WERI-Rb-1 (cell line): Measurements from ENCODE around the gene P2RX6.

Experiments used
- DNase-seq: peaks from one replicate; pipeline ENCODE4 v3.0.0-alpha.2; 2020
- H3K27ac ChIP-seq: fragments of 250-450 bp; sonication (Bioruptor Pico); 2 replicates; pipeline ENCODE4 v1.5.1; 2020; ENCODE audit warnings: mild to moderate bottlenecking, moderate library complexity
- H3K27me3 ChIP-seq: fragments of 250-450 bp; sonication (Bioruptor Pico); 2 replicates; pipeline ENCODE4 v1.5.1; 2021; ENCODE audit warnings: mild to moderate bottlenecking, low read depth, moderate library complexity; ENCODE audit not compliant: insufficient read depth, severe bottlenecking
- H3K36me3 ChIP-seq: fragments of 250-450 bp; sonication (Bioruptor Pico); 2 replicates; pipeline ENCODE4 v1.5.1; 2020; ENCODE audit warnings: mild to moderate bottlenecking, moderate library complexity
- H3K4me3 ChIP-seq: 2 replicates; pipeline ENCODE4 v1.5.1; 2011; ENCODE audit warnings: low read depth, mild to moderate bottlenecking, control low read depth, low read length
- H3K9me3 ChIP-seq: fragments of 250-450 bp; sonication (Bioruptor Pico); 2 replicates; pipeline ENCODE4 v1.5.1; 2021; ENCODE audit warnings: mild to moderate bottlenecking, moderate library complexity; ENCODE audit not compliant: severe bottlenecking
- TF ChIP-seq, protein P1 (sequence below): IDR thresholded peaks from 2 replicates; pipeline ENCODE4 v1.5.1; 2011; ENCODE audit warnings: low read depth, mild to moderate bottlenecking, control low read depth, inconsistent platforms, low read length

Gene P2RX6

DNA sequence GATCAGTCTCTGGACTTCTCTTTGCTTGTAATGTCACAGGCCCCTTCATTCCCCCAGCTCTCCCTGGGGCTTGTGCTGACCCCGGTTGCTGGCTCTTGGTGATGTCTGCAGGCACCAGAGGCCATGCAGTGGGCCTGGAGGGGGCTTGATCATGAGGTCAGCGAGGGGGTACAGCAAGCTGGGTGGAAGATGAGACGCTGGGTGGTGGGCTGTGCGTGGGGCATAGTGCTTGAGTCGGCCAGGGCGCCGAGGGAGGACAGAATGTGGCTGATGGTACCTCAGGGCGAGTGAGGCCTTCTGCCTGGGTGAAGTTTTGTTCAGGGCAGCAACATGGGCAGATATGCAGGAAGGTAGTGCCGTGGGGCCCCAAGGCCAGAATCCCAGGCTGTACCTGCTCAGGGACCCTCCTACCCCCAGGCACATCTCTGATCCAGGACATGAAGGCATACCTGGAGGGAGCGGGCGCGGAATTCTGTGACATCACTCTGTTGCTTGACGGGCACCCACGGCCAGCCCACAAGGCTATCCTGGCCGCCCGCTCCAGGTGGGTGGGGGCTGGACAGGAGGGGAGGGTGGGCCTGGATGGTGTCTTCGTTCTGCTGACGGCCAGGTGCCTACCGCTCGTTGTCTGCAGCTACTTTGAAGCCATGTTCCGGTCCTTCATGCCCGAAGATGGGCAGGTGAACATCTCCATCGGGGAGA, 19.5 kb upstream of the P2RX6 start:
- Histone ChIP-seq H3K9me3 (no peaks in the 10 kb centered on the region), H3K36me3 (peaks cover 64% of the 10 kb centered on the region), H3K27ac (no peak overlapping the region), H3K4me3 (no peak overlapping the region), H3K27me3 (no peaks in the 10 kb centered on the region)
- TF ChIP-seq, protein P1, sequence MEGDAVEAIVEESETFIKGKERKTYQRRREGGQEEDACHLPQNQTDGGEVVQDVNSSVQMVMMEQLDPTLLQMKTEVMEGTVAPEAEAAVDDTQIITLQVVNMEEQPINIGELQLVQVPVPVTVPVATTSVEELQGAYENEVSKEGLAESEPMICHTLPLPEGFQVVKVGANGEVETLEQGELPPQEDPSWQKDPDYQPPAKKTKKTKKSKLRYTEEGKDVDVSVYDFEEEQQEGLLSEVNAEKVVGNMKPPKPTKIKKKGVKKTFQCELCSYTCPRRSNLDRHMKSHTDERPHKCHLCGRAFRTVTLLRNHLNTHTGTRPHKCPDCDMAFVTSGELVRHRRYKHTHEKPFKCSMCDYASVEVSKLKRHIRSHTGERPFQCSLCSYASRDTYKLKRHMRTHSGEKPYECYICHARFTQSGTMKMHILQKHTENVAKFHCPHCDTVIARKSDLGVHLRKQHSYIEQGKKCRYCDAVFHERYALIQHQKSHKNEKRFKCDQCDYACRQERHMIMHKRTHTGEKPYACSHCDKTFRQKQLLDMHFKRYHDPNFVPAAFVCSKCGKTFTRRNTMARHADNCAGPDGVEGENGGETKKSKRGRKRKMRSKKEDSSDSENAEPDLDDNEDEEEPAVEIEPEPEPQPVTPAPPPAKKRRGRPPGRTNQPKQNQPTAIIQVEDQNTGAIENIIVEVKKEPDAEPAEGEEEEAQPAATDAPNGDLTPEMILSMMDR: no peak
- no peak for DNase-seq

DNA sequence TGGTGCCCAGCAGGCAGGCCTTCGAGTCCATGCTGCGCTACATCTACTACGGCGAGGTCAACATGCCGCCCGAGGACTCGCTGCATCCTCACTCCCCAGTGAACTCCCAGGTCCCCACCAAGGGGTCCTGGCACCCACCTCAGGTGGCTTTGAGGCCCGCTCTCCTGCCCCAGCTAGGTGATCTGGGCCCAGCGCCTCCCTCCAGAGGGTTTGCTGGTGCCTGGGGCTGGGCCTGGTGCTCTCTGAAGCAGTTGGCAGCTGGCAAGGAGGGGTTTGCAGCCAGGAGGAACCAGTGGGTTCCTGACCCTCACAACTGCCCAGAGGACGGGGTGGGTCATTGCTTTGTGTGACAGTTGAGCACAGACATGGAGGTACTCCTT, 18.9 kb upstream of the P2RX6 start:
- H3K4me3 ChIP-seq: no peak overlapping the region
- H3K27me3 ChIP-seq: no peaks in the 10 kb centered on the region
- no peak overlapping the region for H3K27ac ChIP-seq
- H3K36me3 ChIP-seq: peaks cover 67% of the 10 kb centered on the region
- no peaks in the 10 kb centered on the region for H3K9me3 ChIP-seq
- DNase-seq: no peak
- TF ChIP-seq, protein P1: no peak

DNA sequence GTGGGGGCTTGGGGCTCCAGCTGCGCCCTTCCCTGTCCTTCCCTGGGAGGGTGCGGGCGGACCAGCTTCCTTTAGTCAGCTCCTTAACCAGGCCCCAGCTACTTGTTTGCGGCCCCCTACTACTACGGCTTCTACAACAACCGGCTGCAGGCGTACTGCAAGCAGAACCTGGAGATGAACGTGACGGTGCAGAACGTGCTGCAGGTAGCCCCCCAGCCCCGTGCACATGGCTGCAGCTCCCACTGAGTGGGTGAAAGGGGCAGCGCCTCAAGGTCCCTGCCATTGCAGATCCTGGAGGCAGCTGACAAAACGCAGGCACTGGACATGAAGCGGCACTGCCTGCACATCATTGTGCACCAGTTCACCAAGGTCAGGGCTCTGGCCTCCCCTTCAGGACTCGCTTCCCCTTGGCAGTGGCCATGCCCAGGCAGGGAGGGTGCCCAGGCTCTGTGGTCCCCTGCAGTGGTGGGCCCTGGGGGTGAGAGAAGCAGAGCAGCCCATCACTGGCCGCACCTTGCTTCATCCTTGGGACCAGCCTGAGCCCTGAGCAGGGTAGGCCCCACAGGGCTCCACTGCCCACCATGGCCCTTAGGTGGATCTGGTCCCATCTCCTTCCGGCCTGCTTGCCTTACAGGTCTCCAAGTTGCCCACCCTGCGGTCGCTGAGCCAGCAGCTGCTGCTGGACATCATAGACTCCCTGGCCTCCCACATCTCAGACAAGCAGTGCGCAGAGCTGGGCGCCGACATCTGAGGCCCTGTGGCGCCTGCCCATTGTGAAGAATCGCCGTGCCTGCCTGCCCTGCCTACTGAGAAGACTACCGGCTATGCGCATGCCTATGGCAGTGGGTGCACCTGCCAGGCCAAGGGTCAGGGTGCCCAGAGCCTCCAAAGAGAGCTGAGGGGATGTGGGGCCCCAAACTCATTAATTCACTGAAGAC, 18.1 kb upstream of the P2RX6 start:
- H3K36me3 ChIP-seq: peaks cover 63% of the 10 kb centered on the region
- no peaks in the 10 kb centered on the region for H3K27me3 ChIP-seq
- H3K9me3 ChIP-seq: no peaks in the 10 kb centered on the region
- TF ChIP-seq, protein P1: no peak
- no peak for DNase-seq
- H3K27ac ChIP-seq: no peak overlapping the region
- no peak overlapping the region for H3K4me3 ChIP-seq

DNA sequence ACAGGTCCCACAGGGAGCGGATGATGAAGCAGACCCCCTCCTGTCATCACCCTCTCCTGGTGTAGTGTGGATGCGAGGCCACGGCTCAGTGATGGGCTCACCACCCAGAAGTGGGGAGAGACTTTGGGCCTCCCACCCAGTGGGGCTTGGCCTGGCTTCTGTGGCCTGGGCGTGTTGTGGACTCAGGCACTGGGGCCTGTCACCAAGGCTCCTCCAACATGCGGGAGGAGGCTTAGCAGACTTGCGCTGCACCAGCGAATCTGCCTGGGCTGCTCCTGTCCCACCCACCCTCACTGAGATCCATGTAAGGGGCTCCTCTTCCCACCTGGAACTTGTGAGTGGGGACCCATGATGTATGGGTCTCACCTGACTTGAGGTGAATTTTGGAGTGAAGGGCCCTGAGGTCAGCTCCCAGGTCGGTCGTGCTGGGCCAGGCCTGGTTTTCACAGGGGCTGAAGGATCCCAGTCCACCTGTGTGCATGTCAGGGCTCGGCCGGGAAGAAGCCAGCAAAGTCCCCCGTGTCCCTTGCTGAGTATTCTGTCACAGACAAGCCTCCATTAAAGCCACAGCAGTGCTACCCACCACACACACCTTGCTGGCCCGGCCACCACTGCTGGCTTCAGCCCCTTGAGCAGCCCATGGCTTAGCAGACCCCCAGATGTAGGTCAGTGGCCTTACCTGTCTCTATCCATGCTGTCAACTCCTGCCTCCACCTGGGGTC, 17.3 kb upstream of the P2RX6 start:
- TF ChIP-seq, protein P1: no peak
- Histone ChIP-seq H3K4me3 (no peak overlapping the region), H3K27me3 (no peaks in the 10 kb centered on the region), H3K9me3 (no peaks in the 10 kb centered on the region), H3K27ac (no peak overlapping the region), H3K36me3 (peaks cover 55% of the 10 kb centered on the region)
- DNase-seq: no peak

DNA sequence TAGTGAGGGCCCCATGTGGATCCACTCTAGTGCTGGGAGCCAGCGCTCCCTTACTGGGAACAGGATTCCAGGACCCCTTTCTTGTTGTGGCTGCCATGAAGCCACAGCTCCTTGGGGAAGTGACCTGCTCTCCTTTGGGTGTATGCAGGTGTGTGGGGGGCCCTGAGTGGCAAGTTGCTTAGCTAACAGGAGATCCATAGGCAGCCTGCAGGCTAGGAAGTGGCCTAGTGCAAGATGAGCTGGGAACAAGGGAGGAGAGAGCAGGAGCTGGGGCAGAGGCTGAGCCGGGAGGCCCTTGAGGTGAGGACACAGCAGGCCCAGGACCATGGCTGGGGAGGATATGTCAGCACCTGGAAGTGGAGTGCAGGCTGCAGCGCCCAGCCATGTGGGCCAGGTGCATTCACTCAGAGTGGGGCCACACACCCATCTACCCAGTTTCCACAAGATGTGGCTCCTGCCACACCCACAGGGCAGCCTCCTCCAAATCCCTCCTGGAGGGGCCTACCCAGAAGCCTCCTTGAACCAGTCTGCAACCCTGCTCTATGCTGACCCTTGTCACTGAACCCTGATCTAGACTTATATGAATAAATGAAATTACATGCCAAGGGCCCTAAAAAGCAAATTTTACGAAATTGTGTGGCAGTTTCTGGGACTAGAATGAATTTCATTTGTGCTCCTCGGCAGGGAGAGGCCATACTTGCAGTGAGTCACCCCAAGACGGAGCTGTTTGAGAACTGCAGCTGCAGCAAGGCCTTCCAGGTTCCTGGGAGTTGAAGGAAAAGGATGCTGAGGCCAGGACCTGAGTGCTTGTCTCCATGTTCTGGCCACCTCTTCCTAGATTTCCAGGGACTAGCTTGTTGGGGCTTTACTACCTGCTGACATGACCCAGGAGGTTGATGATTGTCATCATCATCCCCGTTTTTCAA, 16.3 kb upstream of the P2RX6 start:
- Histone ChIP-seq H3K27me3 (no peaks in the 10 kb centered on the region), H3K27ac (no peak overlapping the region), H3K4me3 (no peak overlapping the region), H3K9me3 (no peaks in the 10 kb centered on the region), H3K36me3 (peaks cover 59% of the 10 kb centered on the region)
- DNase-seq: no peak
- TF ChIP-seq, protein P1: no peak
